HEK293T (cell line): ENCODE measurements around the gene ERBB4.

Experiments used
- ARNT ChIP-seq: fragments of 450-650 bp; IDR thresholded peaks from 2 replicates; pipeline ENCODE4 v1.6.1; 2017; ENCODE audit warnings: mild to moderate bottlenecking
- CTBP1 ChIP-seq: fragments of 450-650 bp; IDR thresholded peaks from 2 replicates; pipeline ENCODE4 v1.6.1; 2016; ENCODE audit warnings: borderline replicate concordance
- ELF4 ChIP-seq: fragments of 450-650 bp; IDR thresholded peaks from 2 replicates; pipeline ENCODE4 v1.6.1; 2017; ENCODE audit warnings: antibody characterized with exemption
- FOXK2 ChIP-seq: fragments of 450-650 bp; IDR thresholded peaks from 2 replicates; pipeline ENCODE4 v1.6.1; 2016; ENCODE audit warnings: mild to moderate bottlenecking
- FOXM1 ChIP-seq: fragments of 450-650 bp; IDR thresholded peaks from 2 replicates; pipeline ENCODE4 v1.6.1; 2017; ENCODE audit warnings: mild to moderate bottlenecking, borderline replicate concordance
- HDGF ChIP-seq: fragments of 450-650 bp; IDR thresholded peaks from 2 replicates; pipeline ENCODE4 v1.6.1; 2017; ENCODE audit warnings: antibody characterized with exemption, borderline replicate concordance
- LEF1 ChIP-seq: fragments of 450-650 bp; IDR thresholded peaks from 2 replicates; pipeline ENCODE4 v1.6.1; 2017; ENCODE audit warnings: mild to moderate bottlenecking, borderline replicate concordance
- NFRKB ChIP-seq: fragments of 450-650 bp; IDR thresholded peaks from 2 replicates; pipeline ENCODE4 v1.6.1; 2016; ENCODE audit warnings: mild to moderate bottlenecking, moderate library complexity
- PKNOX1 ChIP-seq: fragments of 450-650 bp; IDR thresholded peaks from 2 replicates; pipeline ENCODE4 v1.6.1; 2016
- SP1 ChIP-seq: fragments of 450-650 bp; IDR thresholded peaks from 2 replicates; pipeline ENCODE4 v1.6.1; 2017
- SUZ12 ChIP-seq: fragments of 450-650 bp; IDR thresholded peaks from 2 replicates; pipeline ENCODE4 v1.6.1; 2016; ENCODE audit warnings: mild to moderate bottlenecking

- TF ChIP-seq FOXM1: no peak
- no peak for TF ChIP-seq FOXK2
- TF ChIP-seq ARNT: no peak
- no peak for TF ChIP-seq NFRKB
- no peak for TF ChIP-seq CTBP1
- no peak for TF ChIP-seq PKNOX1
- no peak for TF ChIP-seq SP1
- no peak for TF ChIP-seq ELF4
- TF ChIP-seq LEF1: no peak
- TF ChIP-seq HDGF: no peak
- no peak for TF ChIP-seq SUZ12
Observed at GRCh38 chr2:212245880-212246279, 292.7 kb downstream of the ERBB4 start.
